Nephron progenitor cell (in vitro differentiated cells): Measurements from ENCODE around the gene PICK1.

Experiments used
- DNase-seq: peaks from one replicate; pipeline ENCODE4 v3.0.0; 2021
- H3K27ac Mint-ChIP-seq: 2 replicates; pipeline ENCODE4 v1.8.0; 2021; ENCODE audit warnings: mild to moderate bottlenecking, moderate library complexity, mixed read lengths
- H3K27me3 Mint-ChIP-seq: 2 replicates; pipeline ENCODE4 v1.8.0; 2021; ENCODE audit warnings: mild to moderate bottlenecking, low read depth, mixed read lengths; ENCODE audit not compliant: poor library complexity
- H3K36me3 Mint-ChIP-seq: 2 replicates; pipeline ENCODE4 v1.8.0; 2021; ENCODE audit warnings: low read depth, mixed read lengths
- H3K4me1 Mint-ChIP-seq: 2 replicates; pipeline ENCODE4 v1.8.0; 2021; ENCODE audit warnings: mixed read lengths
- H3K4me3 Mint-ChIP-seq: 2 replicates; pipeline ENCODE4 v1.8.0; 2021; ENCODE audit warnings: mild to moderate bottlenecking, moderate library complexity, mixed read lengths
- H3K9me3 Mint-ChIP-seq: 2 replicates; pipeline ENCODE4 v1.8.0; 2021; ENCODE audit warnings: mild to moderate bottlenecking, moderate library complexity, mixed read lengths
- CTCF ChIP-seq: fragments of 200-600 bp; sonication (generic); IDR thresholded peaks from 2 replicates; pipeline ENCODE4 v1.5.0; 2021; ENCODE audit warnings: antibody characterized with exemption

The PICK1 gene

DNA sequence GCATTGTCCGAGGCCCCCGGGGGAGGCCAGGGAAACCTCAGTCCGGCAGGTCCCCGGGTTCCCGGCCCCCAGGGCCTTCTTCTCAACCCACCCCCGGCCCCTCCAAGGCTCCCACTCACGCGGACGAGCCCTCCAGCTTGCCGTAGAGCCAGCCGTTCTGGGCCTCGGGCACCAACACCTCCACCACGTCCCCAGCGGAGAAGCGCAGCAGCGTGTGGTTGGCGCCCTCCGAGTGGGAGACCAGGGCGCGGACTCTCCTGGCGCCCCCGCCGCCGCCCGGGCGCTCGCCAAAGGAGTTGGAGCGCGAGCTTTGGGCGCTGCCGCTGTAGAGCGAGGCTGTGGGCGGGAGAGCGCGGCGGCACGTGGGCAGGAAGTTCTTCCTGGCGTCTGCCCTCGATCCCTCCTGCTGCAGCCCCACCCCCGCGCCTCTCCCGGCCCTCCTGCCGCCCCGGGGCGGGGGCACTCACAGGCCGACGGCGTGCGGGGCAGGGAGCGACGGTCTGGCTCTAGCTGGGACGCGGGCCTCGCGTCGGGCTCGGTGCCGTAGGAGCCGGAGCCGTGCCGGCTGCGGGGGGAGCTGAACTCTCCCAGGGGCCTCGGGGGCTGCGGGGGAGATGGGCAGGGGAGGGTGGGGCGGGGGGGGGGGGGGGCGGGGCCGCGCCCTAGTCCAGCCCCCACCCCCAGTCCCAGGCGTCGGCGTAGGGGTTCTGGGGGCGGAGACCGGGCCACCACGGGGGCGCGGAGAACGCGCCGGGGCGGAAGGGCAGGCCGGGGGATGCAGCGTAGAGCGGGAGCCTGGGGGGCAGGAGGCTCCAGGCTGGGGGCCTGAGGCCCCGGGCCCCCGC lies 31.6 kb downstream of the PICK1 start:
- no peaks in the 10 kb centered on the region for H3K9me3 Mint-ChIP-seq
- TF ChIP-seq CTCF, result no peak
- DNase-seq, result no peak
- peaks cover 18% of the 10 kb centered on the region for H3K27me3 Mint-ChIP-seq
- H3K4me3 Mint-ChIP-seq, result no peak overlapping the region
- H3K27ac Mint-ChIP-seq, result no peak overlapping the region
- H3K4me1 Mint-ChIP-seq, result peaks cover 10% of the 10 kb centered on the region
- H3K36me3 Mint-ChIP-seq, result peaks cover 8% of the 10 kb centered on the region

DNA sequence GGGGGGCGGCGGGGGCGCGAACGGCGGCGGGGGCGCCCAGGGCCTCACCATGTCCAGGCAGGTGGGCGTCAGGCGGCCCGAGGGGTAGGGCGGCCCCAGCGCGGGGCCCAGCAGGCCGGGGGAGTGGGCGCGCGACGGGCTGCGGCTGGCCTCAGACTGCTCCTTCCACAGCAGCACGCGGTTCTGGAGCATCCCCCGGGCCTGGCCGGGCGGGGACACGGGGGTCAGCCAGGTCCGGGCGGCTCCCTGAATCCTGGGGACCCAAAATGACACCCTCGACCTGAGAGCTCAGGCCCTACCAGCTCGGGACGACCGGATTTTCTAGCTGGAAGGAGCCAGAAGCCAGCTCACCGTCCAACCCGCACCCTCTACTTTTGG lies 32.3 kb downstream of the PICK1 start:
- H3K36me3 Mint-ChIP-seq, result peaks cover 12% of the 10 kb centered on the region
- no peak for DNase-seq
- H3K27me3 Mint-ChIP-seq, result peaks cover 18% of the 10 kb centered on the region
- H3K4me3 Mint-ChIP-seq, result peak overlapping the region; percentile 30
- TF ChIP-seq CTCF, result no peak
- H3K9me3 Mint-ChIP-seq, result no peaks in the 10 kb centered on the region
- no peak overlapping the region for H3K27ac Mint-ChIP-seq
- H3K4me1 Mint-ChIP-seq, result peaks cover 9% of the 10 kb centered on the region

GRCh38 chr22:38097058-38097457 lies 39.9 kb downstream of the PICK1 start:
- no peak for DNase-seq
- Mint-ChIP-seq H3K4me1 (peaks cover 22% of the 10 kb centered on the region), H3K27ac (peak overlapping the region; percentile 93), H3K9me3 (no peaks in the 10 kb centered on the region), H3K27me3 (peaks cover 12% of the 10 kb centered on the region), H3K4me3 (peak overlapping the region; percentile 73), H3K36me3 (peaks cover 12% of the 10 kb centered on the region)
- no peak for TF ChIP-seq CTCF

DNA sequence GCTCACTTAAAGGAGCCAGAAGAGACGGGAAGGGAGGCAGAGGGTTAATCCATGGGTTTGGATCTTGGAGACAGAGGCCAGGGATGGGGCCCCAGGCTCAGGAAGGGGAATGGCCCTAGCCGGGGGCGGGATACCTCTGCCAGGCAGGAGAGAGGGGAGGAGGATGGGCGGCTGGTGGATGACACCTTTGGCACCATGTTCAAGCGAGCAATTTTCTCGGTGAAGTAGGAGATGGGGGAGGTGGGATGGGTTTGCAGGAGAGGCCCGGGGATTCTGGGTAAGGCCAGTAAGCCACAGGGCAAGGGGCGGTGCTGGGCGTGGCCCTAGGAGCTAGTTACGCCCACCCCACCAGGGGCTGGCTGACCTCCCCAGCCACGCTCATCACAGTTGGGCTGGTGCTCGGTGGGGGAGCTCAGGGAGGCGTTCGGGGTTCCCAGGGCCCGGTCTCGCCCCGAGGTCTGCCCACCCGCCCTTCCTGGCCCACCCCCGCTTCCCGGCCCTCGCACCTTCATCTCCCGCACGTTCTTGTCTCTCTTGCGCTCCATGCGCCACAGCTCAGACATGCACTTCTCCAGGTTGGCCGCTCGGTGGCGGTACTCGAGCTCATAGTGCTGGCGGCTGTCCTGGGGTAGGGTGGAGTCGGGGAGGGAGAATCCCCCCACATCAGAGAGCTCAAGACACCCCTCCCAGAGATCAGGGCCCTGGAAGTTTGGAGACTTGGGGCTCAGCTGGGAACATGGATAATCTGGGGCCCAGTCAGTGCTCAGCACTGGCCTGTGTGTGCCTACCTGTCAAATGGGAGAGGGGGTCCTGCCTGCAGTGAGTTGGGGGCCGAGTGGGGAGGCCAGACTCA lies 40.6 kb downstream of the PICK1 start:
- peak; percentile 54 for TF ChIP-seq CTCF
- peak overlapping the region; percentile 73 for H3K4me3 Mint-ChIP-seq
- H3K36me3 Mint-ChIP-seq, result peaks cover 12% of the 10 kb centered on the region
- H3K27me3 Mint-ChIP-seq, result peaks cover 12% of the 10 kb centered on the region
- H3K9me3 Mint-ChIP-seq, result no peaks in the 10 kb centered on the region
- H3K27ac Mint-ChIP-seq, result no peak overlapping the region
- DNase-seq, result peak; percentile 76
- peaks cover 22% of the 10 kb centered on the region for H3K4me1 Mint-ChIP-seq

DNA sequence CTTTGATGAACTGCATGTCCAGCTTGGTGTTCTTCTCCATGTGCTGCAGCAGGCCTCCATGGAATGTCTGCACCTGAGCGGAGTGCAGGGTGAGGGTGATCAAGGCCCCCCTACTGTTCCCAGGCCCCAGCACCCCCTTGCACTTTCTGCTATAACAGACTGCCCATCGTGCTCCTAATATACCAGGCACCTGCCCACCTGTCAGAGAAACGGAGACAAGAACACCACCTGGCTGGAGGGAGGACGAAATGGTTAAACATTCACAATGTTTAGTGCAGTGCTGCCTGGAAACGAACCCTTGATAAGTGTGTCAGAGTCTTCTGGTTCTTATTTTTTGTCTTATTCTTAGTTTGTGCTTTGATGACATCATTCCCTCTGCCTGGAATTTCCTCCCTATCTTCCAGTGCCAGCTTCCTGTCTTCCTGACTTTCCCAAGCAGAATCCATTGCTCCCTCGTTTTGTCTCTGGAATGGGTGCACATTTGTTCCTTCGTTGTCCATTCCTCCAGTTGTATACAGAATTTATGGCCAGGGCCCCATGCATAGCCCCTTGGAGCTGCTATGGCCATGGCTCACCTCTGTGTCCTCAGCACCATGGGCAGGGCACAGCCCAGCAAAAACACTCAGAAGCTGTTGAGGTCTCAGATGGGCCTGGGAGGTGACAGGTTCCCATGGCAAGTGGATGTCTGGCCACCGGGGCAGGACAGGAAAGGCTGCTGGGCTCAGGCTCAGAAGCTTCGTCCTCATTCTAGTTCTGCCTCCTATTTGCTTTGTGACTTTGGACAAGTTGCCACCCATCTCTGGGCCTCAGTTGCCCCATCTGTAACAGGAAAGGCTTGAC lies 41.4 kb downstream of the PICK1 start:
- Mint-ChIP-seq H3K4me1 (peaks cover 22% of the 10 kb centered on the region), H3K36me3 (peaks cover 6% of the 10 kb centered on the region), H3K27ac (no peak overlapping the region), H3K9me3 (no peaks in the 10 kb centered on the region), H3K27me3 (peaks cover 6% of the 10 kb centered on the region), H3K4me3 (peak overlapping the region; percentile 41)
- DNase-seq, result no peak
- no peak for TF ChIP-seq CTCF
